Endothelial cell of umbilical vein (primary cell): ENCODE results near the gene MLNR.

Experiments
- EZH2 ChIP-seq: IDR thresholded peaks from 2 replicates; pipeline ENCODE4 v1.6.1; 2012; ENCODE audit warnings: borderline replicate concordance, low read depth, mild to moderate bottlenecking, moderate library complexity, low read length, inconsistent platforms; ENCODE audit not compliant: severe bottlenecking
- JUN ChIP-seq: IDR thresholded peaks from 2 replicates; pipeline ENCODE4 v1.6.1; 2011; ENCODE audit warnings: borderline replicate concordance, low read depth; ENCODE audit not compliant: insufficient read length, insufficient read depth
- MYC ChIP-seq: IDR thresholded peaks from one replicate; pipeline ENCODE4 v1.6.1; 2011; ENCODE audit warnings: mild to moderate bottlenecking, low read depth, low read length
- POLR2A ChIP-seq: IDR thresholded peaks from 2 replicates; pipeline ENCODE4 v1.6.1; 2012; ENCODE audit warnings: low read depth, mild to moderate bottlenecking, control low read depth, low read length
- TF ChIP-seq, protein P1 (sequence below), 2 donors: IDR thresholded peaks; 1 replicate in 1 of 2; 2 replicates in 1 of 2; pipeline ENCODE4 v1.5.1; 2011; ENCODE audit warnings: low read length in 2 of 2, mild to moderate bottlenecking in 2 of 2, moderate library complexity in 2 of 2, control low read depth in 1 of 2, inconsistent platforms in 1 of 2, low read depth in 1 of 2; ENCODE audit not compliant: insufficient read depth in 1 of 2; ENCODE audit errors: extremely low read depth in 1 of 2
- TF ChIP-seq, protein P2 (sequence below): IDR thresholded peaks from 2 replicates; pipeline ENCODE4 v1.6.1; 2011; ENCODE audit not compliant: insufficient read depth, insufficient read length

DNA sequence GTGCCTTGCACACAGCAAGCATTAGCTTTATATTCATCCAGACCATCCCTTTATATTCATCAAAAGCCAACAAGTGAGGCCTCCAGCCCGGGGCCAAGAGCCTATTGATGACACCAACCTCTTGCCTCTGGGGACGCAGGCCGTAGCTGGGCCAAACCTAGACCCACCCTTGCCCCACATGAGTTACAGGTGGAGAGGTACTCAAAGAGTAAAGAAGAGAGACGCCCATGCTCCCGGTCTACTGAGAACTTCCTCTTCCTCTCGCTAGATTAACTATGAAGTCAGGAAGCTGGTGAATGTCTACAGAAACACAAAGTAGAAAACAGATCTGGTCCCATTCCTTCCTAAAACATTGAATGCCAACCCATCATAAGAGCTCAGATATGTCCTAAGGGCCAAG, 3.8 kb upstream of the MLNR start:
- TF ChIP-seq, protein P1, sequence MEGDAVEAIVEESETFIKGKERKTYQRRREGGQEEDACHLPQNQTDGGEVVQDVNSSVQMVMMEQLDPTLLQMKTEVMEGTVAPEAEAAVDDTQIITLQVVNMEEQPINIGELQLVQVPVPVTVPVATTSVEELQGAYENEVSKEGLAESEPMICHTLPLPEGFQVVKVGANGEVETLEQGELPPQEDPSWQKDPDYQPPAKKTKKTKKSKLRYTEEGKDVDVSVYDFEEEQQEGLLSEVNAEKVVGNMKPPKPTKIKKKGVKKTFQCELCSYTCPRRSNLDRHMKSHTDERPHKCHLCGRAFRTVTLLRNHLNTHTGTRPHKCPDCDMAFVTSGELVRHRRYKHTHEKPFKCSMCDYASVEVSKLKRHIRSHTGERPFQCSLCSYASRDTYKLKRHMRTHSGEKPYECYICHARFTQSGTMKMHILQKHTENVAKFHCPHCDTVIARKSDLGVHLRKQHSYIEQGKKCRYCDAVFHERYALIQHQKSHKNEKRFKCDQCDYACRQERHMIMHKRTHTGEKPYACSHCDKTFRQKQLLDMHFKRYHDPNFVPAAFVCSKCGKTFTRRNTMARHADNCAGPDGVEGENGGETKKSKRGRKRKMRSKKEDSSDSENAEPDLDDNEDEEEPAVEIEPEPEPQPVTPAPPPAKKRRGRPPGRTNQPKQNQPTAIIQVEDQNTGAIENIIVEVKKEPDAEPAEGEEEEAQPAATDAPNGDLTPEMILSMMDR (IDR thresholded peaks at IDR 0.05; ENCODE audit: extremely low read depth in 1 of 2, insufficient read depth in 1 of 2, low read depth in 1 of 2, low read length in 2 of 2) = no peak
- TF ChIP-seq, protein P2, sequence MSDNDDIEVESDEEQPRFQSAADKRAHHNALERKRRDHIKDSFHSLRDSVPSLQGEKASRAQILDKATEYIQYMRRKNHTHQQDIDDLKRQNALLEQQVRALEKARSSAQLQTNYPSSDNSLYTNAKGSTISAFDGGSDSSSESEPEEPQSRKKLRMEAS = no peak
- TF ChIP-seq POLR2A (no peak), EZH2 (no peak), MYC (no peak), JUN (no peak)
